ENCODE measurements around the gene FRY.

The FRY gene

GRCh38 chr13:32229443-32229842, 197.9 kb downstream of the FRY start:
- DNase-seq = peak; percentile 53

- DNase-seq = no peak
Observed at GRCh38 chr13:32232263-32232662, 200.7 kb downstream of the FRY start.

- no peak for DNase-seq
Observed at GRCh38 chr13:32233062-32233461, 201.5 kb downstream of the FRY start.

- DNase-seq = no peak
Observed at GRCh38 chr13:32234914-32235313, 203.3 kb downstream of the FRY start.

GRCh38 chr13:32237681-32238080, 206.1 kb downstream of the FRY start:
- DNase-seq = no peak

- no peak for DNase-seq
Observed at GRCh38 chr13:32243695-32244094, 212.1 kb downstream of the FRY start.

- DNase-seq = no peak
Observed at GRCh38 chr13:32245555-32245954, 214.0 kb downstream of the FRY start.

- DNase-seq = peak; percentile 21
Observed at GRCh38 chr13:32246468-32246867, 214.9 kb downstream of the FRY start.

GRCh38 chr13:32247887-32248286, 216.3 kb downstream of the FRY start:
- no peak for DNase-seq

GRCh38 chr13:32248801-32249200, 217.2 kb downstream of the FRY start:
- no peak for DNase-seq

GRCh38 chr13:32252812-32253438, 221.4 kb downstream of the FRY start:
- DNase-seq = no peak

GRCh38 chr13:32253911-32254399, 222.4 kb downstream of the FRY start:
- no peak for DNase-seq

- no peak for DNase-seq
Observed at GRCh38 chr13:32254416-32254815, 222.8 kb downstream of the FRY start.

GRCh38 chr13:32254916-32255723, 223.5 kb downstream of the FRY start:
- DNase-seq = no peak

- DNase-seq = peak; percentile 10
Observed at GRCh38 chr13:32255724-32256109, 224.1 kb downstream of the FRY start.

- DNase-seq = no peak
Observed at GRCh38 chr13:32256243-32256642, 224.7 kb downstream of the FRY start.

- no peak for DNase-seq
Observed at GRCh38 chr13:32257649-32258048, 226.1 kb downstream of the FRY start.

GRCh38 chr13:32259116-32259515, 227.5 kb downstream of the FRY start:
- no peak for DNase-seq

- no peak for DNase-seq
Observed at GRCh38 chr13:32261567-32261966, 230.0 kb downstream of the FRY start.

GRCh38 chr13:32262165-32262564, 230.6 kb downstream of the FRY start:
- DNase-seq = no peak

- DNase-seq = no peak
Observed at GRCh38 chr13:32262619-32263018, 231.0 kb downstream of the FRY start.

- no peak for DNase-seq
Observed at GRCh38 chr13:32264407-32264806, 232.8 kb downstream of the FRY start.

- DNase-seq = no peak
Observed at GRCh38 chr13:32265726-32266125, 234.2 kb downstream of the FRY start.

- DNase-seq = no peak
Observed at GRCh38 chr13:32266130-32266529, 234.6 kb downstream of the FRY start.
